HG02870 (cell line): ENCODE results near the gene CHST13.
"Not testable (repeated sequence)": the region's sequence is repeated elsewhere in the genome, so short reads cannot be mapped to it uniquely, and the experiment has no call there.

Experiments
- ATAC-seq: cut with Tn5 transposase; IDR thresholded peaks from one replicate; pipeline ENCODE4 v1.9.1; 2021; ENCODE audit warnings: mild to moderate bottlenecking, moderate library complexity; ENCODE audit not compliant: unreplicated experiment

The CHST13 gene

GRCh38 chr3:126525091-126525852, 1.3 kb downstream of the CHST13 start:
- ATAC-seq, result no peak

- ATAC-seq, result no peak
These were observed 2.1 kb downstream of the CHST13 start for GRCh38 chr3:126525853-126526667.

- ATAC-seq, result no peak
These were observed 2.7 kb downstream of the CHST13 start for GRCh38 chr3:126526668-126527005.

DNA sequence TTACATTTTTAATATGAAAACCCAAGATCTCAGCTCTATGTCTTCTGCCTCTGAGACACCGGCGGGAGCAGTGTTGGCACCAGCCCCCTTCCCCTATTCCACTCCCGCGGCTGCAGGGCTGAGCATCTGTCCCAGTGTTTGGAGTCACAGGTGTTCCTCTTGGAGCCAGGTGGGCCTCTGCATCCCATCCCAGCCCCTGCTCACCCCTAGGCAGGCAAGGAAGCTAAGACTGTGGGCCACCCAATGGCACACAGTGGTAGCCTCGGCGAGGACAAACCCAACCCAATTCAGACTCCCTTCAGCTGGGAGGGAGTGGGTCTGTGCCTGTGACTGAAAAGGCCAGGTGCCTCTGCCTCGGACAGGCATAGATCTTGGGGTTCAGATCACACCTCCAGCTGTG, 3.1 kb downstream of the CHST13 start:
- ATAC-seq, result no peak

DNA sequence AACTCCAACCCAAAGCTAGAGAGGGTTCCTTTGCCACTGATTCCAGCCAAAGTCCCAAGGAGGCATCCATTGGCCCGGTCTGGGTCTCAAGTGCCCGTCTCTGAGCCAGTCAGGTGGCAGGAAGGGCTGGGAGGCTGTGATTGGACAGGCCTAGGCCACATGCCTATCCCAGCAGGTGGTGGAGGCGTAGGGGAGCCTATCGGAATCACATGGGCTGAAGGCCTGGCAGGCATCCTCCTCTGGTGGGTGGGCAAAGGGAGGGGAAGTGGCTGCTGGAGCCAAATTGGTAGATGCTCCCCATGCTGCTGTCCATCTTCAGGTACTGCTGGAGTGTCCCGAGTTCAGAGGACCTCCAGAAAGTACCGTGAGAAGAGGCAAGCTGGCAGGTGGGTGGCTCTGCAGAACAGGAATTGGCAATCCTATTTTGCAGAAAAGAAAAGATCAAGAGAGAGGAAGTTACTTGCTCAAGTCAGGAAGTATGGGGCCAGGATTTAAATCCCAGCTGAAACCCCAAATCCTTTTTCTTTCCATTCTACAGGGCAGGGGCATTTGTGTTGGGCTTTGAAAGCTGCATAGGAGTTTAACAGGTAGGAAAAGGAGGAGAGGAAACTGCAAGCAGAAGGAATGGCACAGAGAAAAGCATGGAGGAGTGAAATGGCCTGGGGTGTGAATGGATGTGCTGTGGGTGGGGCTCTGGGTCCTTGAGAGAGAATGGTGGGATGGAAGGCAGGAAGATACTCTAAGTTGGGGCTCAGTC, 3.7 kb downstream of the CHST13 start:
- no peak for ATAC-seq

- ATAC-seq, result no peak
These were observed 4.5 kb downstream of the CHST13 start for GRCh38 chr3:126528419-126528799.

DNA sequence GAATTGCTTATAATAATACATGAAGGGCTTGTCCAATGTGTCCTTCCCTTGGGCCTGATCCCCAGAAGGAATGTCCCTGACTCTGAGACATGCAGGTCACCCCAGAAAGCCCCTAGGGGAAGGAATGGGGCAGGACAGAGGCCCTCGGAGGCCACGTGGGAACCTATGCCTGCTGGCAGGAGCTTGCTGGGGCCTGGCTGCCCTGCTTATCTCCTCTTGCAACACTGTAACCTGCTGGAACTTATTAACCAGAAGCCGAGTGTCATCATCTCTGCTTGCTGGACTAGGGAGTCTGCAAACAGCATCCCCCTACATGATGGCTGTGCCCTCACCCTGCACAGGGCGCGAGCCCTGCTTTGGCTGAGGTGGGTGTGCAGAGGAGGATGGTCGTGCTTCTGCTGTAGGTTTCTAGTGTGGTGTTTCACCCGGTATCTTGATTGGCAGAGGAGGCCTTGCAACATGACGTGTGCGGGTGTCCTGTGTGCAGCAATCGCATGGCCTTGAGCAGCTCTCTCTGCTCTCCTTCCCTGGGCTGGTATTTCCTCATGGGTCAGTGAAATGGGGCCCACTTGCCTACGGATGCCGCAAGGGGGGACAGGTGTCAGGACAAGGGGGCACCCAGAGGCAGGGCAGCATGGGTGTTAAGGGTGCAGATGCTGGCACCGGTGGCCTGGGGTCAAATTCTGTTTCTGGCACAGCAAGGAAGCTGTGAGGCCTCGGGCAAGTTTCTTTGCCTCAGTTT, 5.0 kb downstream of the CHST13 start:
- ATAC-seq, result no peak

DNA sequence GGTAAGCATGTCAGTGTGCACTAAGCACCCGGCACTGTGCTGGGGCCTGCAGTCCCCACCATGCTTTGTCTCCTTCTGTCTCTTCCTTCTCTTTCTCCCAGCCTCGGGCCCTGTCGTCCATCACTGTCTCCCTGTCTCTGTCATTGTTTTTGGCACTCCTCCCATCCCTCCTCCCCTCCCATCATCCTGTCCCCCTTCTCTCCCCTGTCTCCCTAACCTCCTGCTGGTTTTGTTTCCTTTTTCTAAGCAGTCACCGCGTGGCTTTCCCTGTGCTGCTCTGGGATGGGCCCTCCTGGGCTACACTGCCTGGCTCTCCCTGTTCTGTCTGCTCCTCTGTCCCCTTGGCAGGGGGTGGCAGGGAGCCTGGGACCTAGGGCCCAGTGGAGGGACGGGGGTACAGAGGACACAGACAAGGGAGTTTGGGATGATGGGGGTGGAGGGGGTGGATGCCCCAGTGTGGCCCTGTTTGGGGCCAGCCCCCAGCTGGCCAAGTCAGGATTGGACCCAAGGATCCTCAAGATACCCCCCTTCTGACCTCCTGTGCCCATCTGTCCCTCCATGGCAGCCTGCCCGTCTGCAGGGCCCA, 5.7 kb downstream of the CHST13 start:
- no peak for ATAC-seq

- no peak for ATAC-seq
These were observed 6.5 kb downstream of the CHST13 start for GRCh38 chr3:126530171-126531050.

DNA sequence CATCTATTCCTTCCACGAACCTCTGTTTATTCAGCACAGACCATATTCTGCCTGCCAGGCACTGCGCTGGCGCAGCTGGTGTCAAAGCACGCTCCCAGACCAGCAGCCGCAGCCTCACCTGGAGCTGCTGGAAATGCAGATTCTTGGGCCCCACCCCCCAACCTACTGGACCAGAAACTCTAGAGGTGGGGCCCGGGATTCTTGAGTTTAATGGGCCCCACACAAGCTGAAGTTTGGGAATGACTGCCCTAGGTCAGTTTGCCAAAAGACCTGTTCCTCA, 7.0 kb downstream of the CHST13 start:
- no peak for ATAC-seq

- no peak for ATAC-seq
These were observed 9.6 kb downstream of the CHST13 start for GRCh38 chr3:126533506-126533905.

DNA sequence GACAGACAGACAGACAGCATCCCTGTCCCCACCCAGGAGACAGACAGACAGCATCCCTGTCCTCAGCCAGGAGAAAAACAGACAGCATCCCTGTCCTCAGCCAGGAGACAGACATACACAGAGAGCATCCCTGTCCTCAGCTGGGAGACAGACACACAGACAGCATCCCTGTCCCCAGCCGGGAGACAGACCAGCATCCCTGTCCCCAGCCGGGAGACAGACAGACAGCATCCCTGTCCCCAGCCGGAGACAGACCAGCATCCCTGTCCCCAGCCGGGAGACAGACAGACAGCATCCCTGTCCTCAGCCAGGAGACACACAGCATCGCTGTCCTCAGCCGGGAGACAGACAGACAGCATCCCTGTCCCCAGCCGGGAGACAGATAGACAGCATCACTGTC, 10.8 kb downstream of the CHST13 start:
- ATAC-seq, result not testable (repeated sequence)

GRCh38 chr3:126535636-126536035, 11.7 kb downstream of the CHST13 start:
- no peak for ATAC-seq

DNA sequence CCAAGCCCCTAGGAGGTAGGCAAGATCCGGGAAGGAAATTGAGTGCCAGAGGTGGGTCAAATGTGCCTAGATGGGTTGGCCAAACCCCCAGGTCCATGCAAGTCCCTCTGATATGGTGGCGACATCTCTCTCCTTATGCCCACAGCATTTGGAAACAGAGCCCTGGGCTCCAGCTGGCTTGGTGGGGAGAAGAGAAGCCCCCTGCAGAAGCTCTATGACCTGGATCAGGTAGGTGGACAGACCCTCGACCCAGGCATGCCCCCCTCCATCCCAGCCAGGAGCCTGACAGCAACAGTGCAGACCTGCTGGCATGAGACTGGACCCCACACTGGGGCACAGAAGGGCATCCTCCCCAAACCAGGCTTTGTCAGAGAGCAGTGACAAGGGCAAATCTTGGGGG, 12.2 kb downstream of the CHST13 start:
- no peak for ATAC-seq

DNA sequence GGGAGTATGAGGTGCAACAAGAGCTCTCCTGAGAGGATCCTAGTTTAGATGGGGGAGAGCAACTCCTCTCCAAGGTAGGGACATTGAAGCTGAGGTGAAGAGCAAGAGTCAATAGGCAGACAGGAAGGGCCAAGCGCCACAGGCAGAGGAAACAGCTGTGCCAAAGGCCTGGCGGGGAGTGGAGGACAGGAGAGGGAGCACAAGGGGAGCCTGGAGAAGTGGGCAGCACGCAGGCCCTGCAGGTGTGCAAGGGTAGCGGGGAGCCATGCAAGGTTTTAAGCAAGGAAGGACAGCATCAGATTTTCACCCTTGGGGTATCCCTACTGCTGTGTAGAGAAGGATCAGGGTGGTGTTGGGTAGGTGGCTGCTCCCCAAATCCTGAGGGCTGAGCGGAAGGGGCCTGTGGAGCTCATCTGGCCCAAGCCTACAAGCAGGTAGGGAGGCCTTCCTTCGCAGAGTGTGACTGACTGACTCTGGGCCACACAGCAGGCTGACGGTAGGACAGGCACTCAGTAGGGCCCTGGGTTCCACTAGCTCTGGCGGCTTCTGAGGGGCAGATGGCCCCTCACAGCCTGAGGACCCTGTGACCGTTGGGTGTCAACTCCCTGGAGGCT, 13.3 kb downstream of the CHST13 start:
- no peak for ATAC-seq

GRCh38 chr3:126537730-126538281, 13.9 kb downstream of the CHST13 start:
- ATAC-seq, result no peak

DNA sequence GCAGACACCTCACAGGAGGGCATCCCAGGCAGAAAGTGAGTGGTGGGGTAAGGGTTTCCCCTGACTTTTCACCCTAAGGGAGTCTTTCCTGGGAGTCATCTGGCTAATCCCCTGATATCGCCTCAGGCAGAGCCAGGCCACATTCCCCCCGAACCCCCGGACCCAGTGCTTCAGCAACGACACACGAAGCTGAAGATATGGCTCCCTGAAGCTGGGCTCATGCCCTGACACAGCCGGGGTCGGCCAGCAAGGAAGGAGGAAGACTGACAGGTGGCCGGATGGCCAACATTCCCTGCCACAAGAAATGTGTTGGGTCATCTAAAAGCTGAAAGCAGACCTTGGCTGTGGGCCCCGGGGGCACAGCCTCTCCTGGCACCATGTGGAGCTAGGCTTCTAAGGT, 14.4 kb downstream of the CHST13 start:
- ATAC-seq, result no peak

DNA sequence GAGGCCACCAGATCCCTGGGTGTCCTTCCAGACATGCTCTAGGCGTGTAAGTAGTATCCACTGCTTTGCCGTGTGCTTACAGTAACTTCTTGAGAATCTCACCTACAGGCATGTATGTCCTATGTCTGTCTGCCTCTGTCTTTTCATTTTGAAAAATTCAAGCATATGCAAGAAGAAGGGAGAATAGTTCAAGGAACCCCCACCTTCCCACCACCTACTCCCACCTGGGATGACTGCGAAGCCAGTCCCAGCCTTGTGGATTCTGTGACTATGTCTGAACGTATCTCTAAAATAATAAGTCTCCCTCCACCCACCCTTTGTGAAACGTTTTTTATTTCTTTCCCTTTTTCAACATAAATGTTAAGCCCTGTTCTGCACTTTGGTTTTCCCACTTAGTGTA, 15.0 kb downstream of the CHST13 start:
- no peak for ATAC-seq

DNA sequence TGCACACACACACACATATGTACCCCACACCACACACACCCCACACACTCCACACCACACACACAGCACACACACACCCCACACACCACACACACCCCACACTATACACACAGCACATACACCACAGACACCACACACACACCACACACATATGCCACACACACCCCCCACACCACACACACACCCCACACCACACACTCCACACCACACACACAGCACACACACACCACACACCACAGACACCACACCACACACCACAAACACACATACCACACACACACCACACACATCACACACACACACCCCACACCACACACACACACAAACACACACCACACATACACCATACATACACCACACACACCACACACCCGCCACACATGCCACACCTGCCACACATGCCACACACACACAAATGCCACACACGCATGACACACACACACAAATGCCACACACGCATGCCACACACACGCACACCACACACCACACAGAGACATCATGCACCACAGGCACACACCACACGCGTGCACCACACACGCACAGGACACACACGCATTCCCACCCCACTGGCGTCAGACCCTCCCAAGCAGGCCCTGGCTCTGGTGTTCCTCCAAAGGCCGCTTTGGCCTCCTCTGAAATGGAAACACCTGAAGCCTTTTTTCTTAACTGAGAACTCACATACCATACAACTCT, 15.7 kb downstream of the CHST13 start:
- no peak for ATAC-seq
